ENCODE data around the gene FAM177B.

The FAM177B gene

DNA sequence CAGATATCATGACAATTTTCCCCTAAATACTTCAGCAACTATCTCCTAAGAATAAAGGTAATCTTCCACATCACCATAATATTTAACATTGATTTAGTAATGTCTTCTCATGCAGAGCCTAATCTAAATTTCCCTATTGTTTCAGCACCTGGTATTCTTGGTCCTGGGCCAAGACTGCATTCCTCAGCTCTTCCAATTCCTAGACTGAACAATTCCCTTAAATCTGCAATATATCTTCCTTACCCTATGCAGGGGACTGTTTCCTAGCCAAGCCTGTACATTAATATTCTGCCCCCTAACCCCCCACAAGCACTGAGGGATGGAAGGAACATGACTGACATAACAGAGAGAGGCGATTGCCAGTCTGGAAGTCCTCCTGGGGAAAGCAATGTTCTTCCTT, 49.1 kb downstream of the FAM177B start:
- DNase-seq (ENCODE audit: low read depth in 3 of 3) = no peak

DNA sequence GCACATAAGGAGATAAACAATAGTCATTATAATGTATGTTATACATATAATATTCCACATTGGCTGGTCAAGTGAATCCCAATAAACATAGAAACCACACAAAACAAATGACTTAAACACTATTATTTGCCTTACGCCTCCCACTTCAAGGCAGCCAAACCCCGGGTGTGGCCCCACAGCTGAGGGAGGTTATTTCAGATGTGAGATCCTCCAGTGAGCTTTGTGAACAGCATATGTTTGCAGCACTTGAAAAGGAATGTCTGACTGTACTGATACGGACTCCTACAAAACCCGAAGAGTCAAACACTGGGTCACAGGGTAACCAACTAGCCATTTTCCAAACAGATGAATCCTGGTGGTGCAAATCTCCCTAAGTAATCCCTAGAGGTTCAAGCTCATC, 50.7 kb downstream of the FAM177B start:
- DNase-seq (ENCODE audit: low read depth in 3 of 3) = no peak

DNA sequence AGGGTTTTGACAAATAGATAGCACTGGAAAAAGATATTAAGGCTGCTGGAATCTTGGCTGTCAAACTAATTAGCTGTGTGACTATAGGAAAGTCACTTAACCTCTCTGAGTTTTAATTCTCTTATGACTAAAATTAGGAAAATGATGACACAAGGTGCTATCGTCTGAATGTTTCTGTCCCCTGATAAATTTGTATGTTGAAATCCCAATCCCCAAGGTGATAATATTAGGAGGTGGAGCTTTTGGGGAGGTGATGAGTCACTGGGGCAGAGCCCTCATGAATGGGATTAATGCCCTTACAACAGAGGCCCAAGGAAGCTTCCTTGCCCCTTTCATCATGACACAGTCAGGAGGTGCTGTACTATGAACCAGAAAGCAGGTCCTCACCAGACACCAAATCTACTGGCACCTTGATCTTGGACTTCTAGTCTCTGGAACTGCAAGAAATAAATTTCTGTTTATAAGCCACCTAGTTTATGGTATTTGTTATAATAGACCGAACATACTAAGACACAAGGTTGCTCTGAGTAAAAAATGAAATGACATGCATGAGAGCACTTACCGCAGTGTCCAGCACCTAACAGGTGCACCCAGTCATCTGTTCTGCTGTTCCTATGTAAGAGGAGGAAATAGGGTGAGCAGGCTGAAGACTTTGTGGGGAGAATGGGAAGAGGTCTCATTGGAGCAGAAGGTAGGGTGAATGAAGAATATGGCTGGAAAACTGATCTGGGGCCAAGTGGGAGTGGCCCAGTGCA, 51.6 kb downstream of the FAM177B start:
- DNase-seq (ENCODE audit: low read depth in 3 of 3) = no peak

DNA sequence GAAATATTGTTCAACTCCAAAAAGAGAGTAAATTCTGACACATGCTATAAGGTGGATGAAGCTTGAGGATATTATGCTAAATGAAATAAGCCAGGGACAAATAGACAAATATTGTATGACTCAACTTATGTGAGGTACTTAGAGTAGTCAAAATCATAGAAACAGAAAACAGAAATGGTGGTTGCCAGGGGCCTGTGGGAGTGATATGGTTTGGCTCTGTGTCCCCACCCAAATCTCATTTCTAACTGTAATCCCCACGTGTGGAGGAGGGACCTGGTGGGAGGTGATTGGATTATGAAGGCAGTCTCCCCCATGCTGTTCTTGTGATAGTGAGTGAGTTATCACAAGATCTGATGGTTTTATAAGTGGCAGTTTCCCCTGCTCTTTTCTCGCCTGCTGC, 53.1 kb downstream of the FAM177B start:
- no peak for DNase-seq (ENCODE audit: low read depth in 3 of 3)

DNA sequence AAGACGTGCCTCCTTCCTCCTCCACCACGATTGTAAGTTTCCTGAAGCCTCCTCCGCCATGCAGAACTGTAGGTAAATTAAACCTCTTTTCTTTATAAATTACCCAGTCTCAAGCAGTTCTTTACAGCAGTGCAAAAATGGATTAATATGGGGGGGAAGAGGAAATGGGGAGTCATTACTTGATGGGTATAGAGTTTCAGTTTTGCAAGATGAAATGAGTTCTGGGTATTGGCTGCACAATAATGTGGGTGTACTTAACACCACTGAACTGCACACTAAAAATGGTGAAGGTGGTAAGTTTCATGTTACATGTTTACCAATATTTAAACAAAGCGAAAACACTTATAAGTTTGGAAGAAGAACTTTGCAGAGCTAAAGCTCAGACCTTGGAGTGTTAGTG, 53.5 kb downstream of the FAM177B start:
- DNase-seq (ENCODE audit: low read depth in 3 of 3) = no peak

DNA sequence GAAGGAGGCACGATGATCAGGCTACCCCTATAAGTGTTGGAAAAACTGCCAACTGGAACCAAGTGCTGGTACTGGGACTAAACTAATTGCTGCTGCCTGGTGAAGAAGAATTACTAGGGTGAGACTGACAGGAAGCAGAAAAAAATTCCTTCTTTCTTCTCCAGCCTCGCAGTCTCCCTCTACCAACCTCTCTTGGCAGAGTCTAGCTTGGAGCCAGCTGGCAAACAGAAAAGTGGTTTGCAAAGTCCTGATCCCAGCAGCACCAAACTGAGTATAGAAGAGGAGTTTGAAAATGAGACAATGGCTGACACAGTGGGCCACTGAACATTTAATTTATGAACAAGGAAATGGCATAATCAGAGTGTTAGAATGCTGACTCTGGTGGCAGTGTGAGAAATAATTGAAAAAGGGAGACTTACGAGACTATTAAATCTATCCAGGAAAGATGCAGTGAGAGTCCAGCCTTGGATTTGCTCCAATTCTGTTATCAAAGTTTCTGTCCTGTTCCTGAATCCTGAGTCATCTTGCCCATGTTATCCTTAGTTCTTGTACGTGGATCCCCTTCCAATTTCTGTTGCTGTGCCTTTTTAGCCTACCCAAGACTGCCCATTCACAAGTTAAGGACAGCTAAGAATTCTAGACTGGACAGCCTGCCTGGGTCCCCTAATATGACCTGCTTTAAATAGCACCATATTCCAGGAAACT, 54.2 kb downstream of the FAM177B start:
- DNase-seq (ENCODE audit: low read depth in 3 of 3) = no peak

DNA sequence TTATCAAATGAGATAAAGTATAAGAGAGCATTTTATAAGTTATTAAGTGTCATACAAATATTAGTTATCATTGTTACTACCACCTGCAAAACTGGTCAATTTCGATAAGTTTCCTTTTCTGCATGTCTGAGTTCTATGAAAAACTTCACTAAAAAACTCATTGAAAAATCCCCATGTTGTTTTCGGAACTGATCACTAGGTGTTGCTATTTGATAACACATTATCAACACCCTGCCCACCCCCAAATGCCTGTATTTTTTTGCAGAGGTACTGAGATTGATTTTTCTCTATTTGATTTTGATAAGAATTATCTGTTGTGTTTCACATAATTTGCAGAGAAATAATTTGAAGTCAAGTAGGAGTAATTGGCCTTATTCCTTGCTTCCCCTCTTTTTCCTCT, 55.7 kb downstream of the FAM177B start:
- no peak for DNase-seq (ENCODE audit: low read depth in 3 of 3)

DNA sequence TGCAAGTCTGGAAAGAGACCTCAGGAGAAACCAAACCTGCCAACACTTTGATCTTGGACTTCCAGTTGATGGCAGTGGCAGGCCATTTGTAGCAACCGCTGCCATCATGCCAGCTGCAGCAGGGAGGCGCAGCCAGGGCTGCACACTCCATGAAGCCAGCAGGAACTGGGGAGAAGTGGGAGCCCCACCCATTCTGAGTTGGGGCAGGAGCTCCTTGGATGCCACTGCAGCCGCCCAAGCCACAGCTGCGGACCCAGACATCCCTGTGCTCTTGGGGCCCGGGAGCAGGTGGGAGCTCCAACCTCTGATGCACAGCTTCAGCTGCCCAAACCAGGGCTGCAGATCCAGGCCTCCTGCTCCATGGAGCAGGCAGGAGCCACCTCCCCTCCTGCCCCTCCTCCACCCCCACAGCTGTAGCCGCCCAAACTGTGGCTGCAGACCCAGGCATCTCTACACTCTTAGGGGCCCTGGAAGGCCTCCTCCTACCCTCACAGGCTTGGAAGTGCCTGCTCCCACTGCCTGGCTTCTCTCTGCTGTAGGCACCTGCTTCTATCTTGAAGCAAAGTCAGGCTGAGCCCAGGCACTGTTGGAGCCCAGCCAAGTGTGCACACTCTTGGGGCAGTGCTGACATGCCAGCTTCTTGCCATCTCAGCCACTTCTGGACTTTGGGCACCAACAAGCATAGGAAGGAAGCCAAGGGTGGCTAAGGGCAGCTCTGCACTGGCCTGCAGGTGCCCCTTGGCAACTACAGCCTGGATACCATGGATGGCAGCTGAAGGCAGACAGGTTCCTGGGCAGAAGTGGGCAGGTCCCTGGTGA, 57.9 kb downstream of the FAM177B start:
- no peak for DNase-seq (ENCODE audit: low read depth in 3 of 3)

DNA sequence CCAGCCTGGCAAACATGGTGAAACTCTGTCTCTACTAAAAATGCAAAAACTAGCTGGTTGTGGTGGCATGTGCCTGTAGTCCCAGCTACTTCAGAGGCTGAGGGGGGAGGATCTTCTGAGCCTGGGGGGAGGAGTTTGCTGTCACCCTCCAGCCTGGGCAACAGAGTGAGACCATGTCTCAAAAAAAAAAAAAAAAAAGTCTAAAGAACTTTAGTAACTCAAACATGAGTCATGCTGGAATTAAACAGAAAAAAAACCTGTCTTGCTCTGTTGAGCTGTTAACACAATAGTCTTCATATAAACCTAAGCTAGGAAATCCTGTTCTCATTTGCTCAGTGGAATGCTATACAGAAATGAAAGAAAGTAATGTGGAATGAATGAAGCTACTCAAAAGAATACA, 61.1 kb downstream of the FAM177B start:
- DNase-seq (ENCODE audit: low read depth in 3 of 3) = no peak

DNA sequence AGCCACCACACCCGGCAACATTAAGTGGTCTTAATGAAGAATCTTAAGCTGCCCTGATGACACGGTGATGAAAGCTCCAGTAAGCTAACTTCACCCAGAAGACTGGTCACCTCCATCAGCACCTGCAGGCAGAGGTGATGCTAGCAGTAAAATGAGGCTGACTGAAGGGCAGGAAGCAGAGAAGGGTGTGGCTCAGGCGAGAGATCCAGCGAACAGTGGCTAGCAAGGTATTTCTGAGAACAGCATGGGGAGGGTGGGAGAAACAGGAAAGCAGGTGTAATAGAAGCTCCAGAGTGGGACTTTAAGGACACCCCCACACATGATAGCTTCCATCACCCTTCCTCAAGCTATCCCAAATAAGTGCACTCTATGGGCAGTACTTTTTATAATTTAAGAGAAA, 62.0 kb downstream of the FAM177B start:
- DNase-seq (ENCODE audit: low read depth in 3 of 3) = no peak

All from stimulated activated CD4-positive, alpha-beta T cell treated with anti-CD3 and anti-CD28 coated beads, TNF-alpha, amount 100 ng/mL, for 24 hours (primary cell).